Central memory CD4-positive, alpha-beta T cell (primary cell): ENCODE results near the gene SERPINA9.
"Not testable (repeated sequence)": the region's sequence is repeated elsewhere in the genome, so short reads cannot be mapped to it uniquely, and the experiment has no call there.

ENCODE experiments used
- DNase-seq: peaks from one replicate; pipeline ENCODE4 v3.0.0; 2022
- total RNA-seq, 3 experiments: gene quantifications; one replicate each; lab custom pipeline; 2026; lab: John Stamatoyannopoulos, UW

The SERPINA9 gene
- total RNA-seq = 0 reads per million in 3 experiments

GRCh38 chr14:94476023-94476422, at the start of gene SERPINA9:
SERPINA9 (minus strand) TSS chr14:94476197; CDS start chr14:94469840, 6,357 bp downstream.
- DNase-seq = no peak

- no peak for DNase-seq
Observed at GRCh38 chr14:94524093-94524492, 48.1 kb upstream of the SERPINA9 start.

- DNase-seq = no peak
Observed at GRCh38 chr14:94523265-94523664, 47.3 kb upstream of the SERPINA9 start.

GRCh38 chr14:94522115-94522724, 46.2 kb upstream of the SERPINA9 start:
- DNase-seq = no peak

GRCh38 chr14:94521375-94522114, 45.5 kb upstream of the SERPINA9 start:
- no peak for DNase-seq

GRCh38 chr14:94517641-94518257, 41.8 kb upstream of the SERPINA9 start:
- DNase-seq = no peak

- DNase-seq = no peak
Observed at GRCh38 chr14:94517248-94517640, 41.2 kb upstream of the SERPINA9 start.

- DNase-seq = no peak
Observed at GRCh38 chr14:94515856-94516255, 39.9 kb upstream of the SERPINA9 start.

- DNase-seq = no peak
Observed at GRCh38 chr14:94515426-94515825, 39.4 kb upstream of the SERPINA9 start.

- no peak for DNase-seq
Observed at GRCh38 chr14:94514351-94514750, 38.4 kb upstream of the SERPINA9 start.

- DNase-seq = not testable (repeated sequence)
Observed at GRCh38 chr14:94510481-94510880, 34.5 kb upstream of the SERPINA9 start.

- no peak for DNase-seq
Observed at GRCh38 chr14:94509356-94509755, 33.4 kb upstream of the SERPINA9 start, which contains the start of gene SERPINA12. SERPINA12 (minus strand) TSS chr14:94509469; CDS start chr14:94498397, 11,072 bp downstream.

- no peak for DNase-seq
Observed at GRCh38 chr14:94505641-94506040, 29.6 kb upstream of the SERPINA9 start.

GRCh38 chr14:94505206-94505605, 29.2 kb upstream of the SERPINA9 start:
- no peak for DNase-seq

GRCh38 chr14:94501588-94502516, 25.9 kb upstream of the SERPINA9 start:
- DNase-seq = no peak

- DNase-seq = no peak
Observed at GRCh38 chr14:94500264-94500663, 24.3 kb upstream of the SERPINA9 start.

GRCh38 chr14:94499673-94500072, 23.7 kb upstream of the SERPINA9 start:
- no peak for DNase-seq

- no peak for DNase-seq
Observed at GRCh38 chr14:94498215-94498614, 22.2 kb upstream of the SERPINA9 start.

GRCh38 chr14:94494085-94494484, 18.1 kb upstream of the SERPINA9 start:
- DNase-seq = no peak

GRCh38 chr14:94491511-94491910, 15.5 kb upstream of the SERPINA9 start:
- no peak for DNase-seq

GRCh38 chr14:94489336-94489735, 13.3 kb upstream of the SERPINA9 start:
- no peak for DNase-seq

- DNase-seq = no peak
Observed at GRCh38 chr14:94486883-94487282, 10.9 kb upstream of the SERPINA9 start.
